Loucy (cell line): ENCODE data around the gene CLDND2.

Experiments
- EZH2phosphoT487 ChIP-seq: fragments of 200-600 bp; IDR thresholded peaks from 2 replicates; pipeline ENCODE4 v1.6.1; 2018; ENCODE audit warnings: antibody characterized with exemption, mild to moderate bottlenecking, moderate library complexity, borderline replicate concordance
- TF ChIP-seq, protein P1 (sequence below): fragments of 200-600 bp; sonication (generic); conservative IDR thresholded peaks from 2 replicates; pipeline ENCODE4 v1.5.1; 2014; ENCODE audit warnings: mild to moderate bottlenecking, antibody characterized with exemption, low read length

DNA sequence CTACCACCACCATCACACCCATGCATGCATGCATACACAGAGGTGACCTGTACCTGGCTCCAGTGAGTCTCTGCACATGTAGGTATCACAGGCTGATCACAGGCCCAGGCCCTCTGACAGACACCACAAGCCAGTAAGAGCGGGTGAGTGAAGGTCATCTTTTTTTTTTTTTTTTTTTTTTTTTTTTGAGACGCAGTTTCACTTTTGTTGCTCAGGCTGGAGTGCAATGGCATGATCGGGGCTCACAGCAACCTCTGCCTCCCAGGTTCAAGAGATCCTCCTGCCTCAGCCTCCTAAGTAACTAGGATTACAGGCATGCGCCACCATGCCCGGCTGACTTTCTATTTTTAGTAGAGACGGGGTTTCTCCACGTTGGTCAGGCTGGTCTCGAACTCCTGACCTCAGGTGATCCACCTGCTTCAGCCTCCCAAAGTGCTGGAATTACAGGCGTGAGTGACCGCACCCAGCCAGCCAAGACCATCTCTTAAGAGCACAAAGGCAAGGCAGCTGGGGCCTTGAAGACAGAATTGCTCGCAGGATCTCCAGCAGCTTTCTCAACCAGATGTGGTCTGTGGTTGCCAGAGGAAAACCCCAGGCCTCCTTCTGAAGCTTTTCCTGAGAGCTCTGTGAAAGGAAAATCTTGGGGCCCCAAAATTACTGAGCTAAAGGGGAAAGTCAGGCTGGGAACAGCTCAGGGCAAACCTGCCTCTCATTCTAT is 6.9 kb upstream of the CLDND2 start:
- TF ChIP-seq, protein P1, sequence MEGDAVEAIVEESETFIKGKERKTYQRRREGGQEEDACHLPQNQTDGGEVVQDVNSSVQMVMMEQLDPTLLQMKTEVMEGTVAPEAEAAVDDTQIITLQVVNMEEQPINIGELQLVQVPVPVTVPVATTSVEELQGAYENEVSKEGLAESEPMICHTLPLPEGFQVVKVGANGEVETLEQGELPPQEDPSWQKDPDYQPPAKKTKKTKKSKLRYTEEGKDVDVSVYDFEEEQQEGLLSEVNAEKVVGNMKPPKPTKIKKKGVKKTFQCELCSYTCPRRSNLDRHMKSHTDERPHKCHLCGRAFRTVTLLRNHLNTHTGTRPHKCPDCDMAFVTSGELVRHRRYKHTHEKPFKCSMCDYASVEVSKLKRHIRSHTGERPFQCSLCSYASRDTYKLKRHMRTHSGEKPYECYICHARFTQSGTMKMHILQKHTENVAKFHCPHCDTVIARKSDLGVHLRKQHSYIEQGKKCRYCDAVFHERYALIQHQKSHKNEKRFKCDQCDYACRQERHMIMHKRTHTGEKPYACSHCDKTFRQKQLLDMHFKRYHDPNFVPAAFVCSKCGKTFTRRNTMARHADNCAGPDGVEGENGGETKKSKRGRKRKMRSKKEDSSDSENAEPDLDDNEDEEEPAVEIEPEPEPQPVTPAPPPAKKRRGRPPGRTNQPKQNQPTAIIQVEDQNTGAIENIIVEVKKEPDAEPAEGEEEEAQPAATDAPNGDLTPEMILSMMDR: no peak
- no peak for TF ChIP-seq EZH2phosphoT487
